Lung (tissue), 12 donors: ENCODE results near the gene SRXN1. TPM values are rescaled to one million over a fixed set of nuclear protein-coding genes. Genes with fewer than 3 reads are reported as not detected.
A peak's percentile ranks its signal among the peaks of the same experiment; 100 is the strongest.

ENCODE experiments used
- ATAC-seq: fragments of 200-7000 bp; cut with Tn5 transposase; one replicate; pipeline ENCODE4 v1.9.1; 2020; ENCODE audit warnings: moderate number of reproducible peaks; ENCODE audit not compliant: insufficient read depth, low FRiP score
- DNase-seq, 3 donors: peaks; one replicate each; pipeline ENCODE4 v3.0.0-alpha.2; 2013 to 2017
- H3K27ac ChIP-seq, 2 donors: one replicate each; pipeline ENCODE4 v1.5.1; 2013; ENCODE audit warnings: mild to moderate bottlenecking in 2 of 2, moderate library complexity in 2 of 2, control low read depth in 1 of 2, inconsistent platforms in 1 of 2, low read depth in 1 of 2, low read length in 1 of 2
- H3K27me3 ChIP-seq, 3 donors: one replicate each; pipeline ENCODE4 v1.5.1; 2013; ENCODE audit warnings: low read length in 2 of 3; ENCODE audit not compliant: control insufficient read depth in 3 of 3, insufficient read depth in 3 of 3
- H3K36me3 ChIP-seq, 4 donors: one replicate each; pipeline ENCODE4 v1.5.1; 2013; ENCODE audit warnings: low read length in 4 of 4, mild to moderate bottlenecking in 1 of 4, moderate library complexity in 1 of 4; ENCODE audit not compliant: control insufficient read depth in 4 of 4, insufficient read depth in 4 of 4
- H3K4me1 ChIP-seq, 5 donors: one replicate each; pipeline ENCODE4 v1.5.1; 2013; ENCODE audit warnings: low read length in 5 of 5, mild to moderate bottlenecking in 2 of 5, moderate library complexity in 1 of 5; ENCODE audit not compliant: control insufficient read depth in 5 of 5, insufficient read depth in 5 of 5
- H3K4me3 ChIP-seq: one replicate; pipeline ENCODE4 v1.5.1; 2013; ENCODE audit warnings: mild to moderate bottlenecking, control low read depth, moderate library complexity
- H3K9ac ChIP-seq, 2 donors: one replicate each; pipeline ENCODE4 v1.5.1; 2013; ENCODE audit warnings: low read length in 2 of 2, control low read depth in 1 of 2; ENCODE audit not compliant: insufficient read depth in 1 of 2
- H3K9me3 ChIP-seq, 4 donors: one replicate each; pipeline ENCODE4 v1.5.1; 2013; ENCODE audit warnings: low read length in 3 of 4, mild to moderate bottlenecking in 1 of 4, moderate library complexity in 1 of 4; ENCODE audit not compliant: control insufficient read depth in 4 of 4, insufficient read depth in 3 of 4
- CTCF ChIP-seq: IDR thresholded peaks from 2 replicates; pipeline ENCODE4 v1.5.1; 2012; ENCODE audit warnings: mild to moderate bottlenecking; ENCODE audit errors: control extremely low read depth, extremely low read depth
- WGBS, 2 donors: extraction: QIAGEN DNeasy Blood & Tissue Kit; methylation state at CpG; one replicate each; pipeline ENCODE4 v1.1.7; 2013; 5-methylcytosine and 5-hydroxymethylcytosine counted together
- polyA plus RNA-seq, 2 donors: library from polyadenylated mRNA; stranded (reverse); fragments of 200-250 nt; gene quantifications; one replicate each; pipeline ENCODE4 v1.2.1, GENCODE V29; 2013
- total RNA-seq, 2 donors: library from RNA; depleted of rRNA in 1 of 2; stranded (reverse); fragments of >200 nt in 1 of 2; gene quantifications; one replicate each; pipeline ENCODE4 v1.2.1, GENCODE V29; 2014 to 2021
- donor health status: control.
- donor health status: control.
- donor health status: Bipolar disorder and iron deficiency.
- donor health status: healthy.
- donor health status: DM: yes; HTN: yes; CAD: no.

SRXN1 gene
- total and polyA plus RNA-seq, 4 donors = 6.1 to 47.4 (median 25.3) TPM

- Histone ChIP-seq H3K27ac (no peak overlapping the region), H3K9me3 (no peaks in the 10 kb centered on the region), H3K4me3 (no peak overlapping the region), H3K27me3 (peaks cover 7 to 53% (median 42%) of the 10 kb centered on the region in 3 donors), H3K9ac (no peak overlapping the region), H3K4me1 (peaks cover 0 to 8% (median 0%) of the 10 kb centered on the region in 5 donors), H3K36me3 (no peaks in the 10 kb centered on the region)
- ATAC-seq (no peak), DNase-seq (peak in 1 of 3 donors; percentile 10)
- 45 to 58% methylated on average over 4 of the region's 4 CpGs for WGBS, 2 donors
- TF ChIP-seq CTCF = no peak
Measured at GRCh38 chr20:666877-667276, 13.9 kb upstream of the SRXN1 start.

GRCh38 chr20:665276-665675 is 12.3 kb upstream of the SRXN1 start:
- H3K27me3 ChIP-seq = peaks cover 7 to 69% (median 53%) of the 10 kb centered on the region in 3 donors

GRCh38 chr20:664576-664975 is 11.6 kb upstream of the SRXN1 start:
- H3K27me3 ChIP-seq = peaks cover 7 to 73% (median 53%) of the 10 kb centered on the region in 3 donors
- WGBS, 2 donors = 28 to 43% methylated on average over 13 of the region's 13 CpGs

More at GRCh38 chr20:665276-665675, 12.3 kb upstream of the SRXN1 start:
- TF ChIP-seq CTCF = no peak
- Histone ChIP-seq H3K9me3 (no peaks in the 10 kb centered on the region), H3K4me3 (no peak overlapping the region), H3K36me3 (no peaks in the 10 kb centered on the region), H3K27ac (no peak overlapping the region), H3K9ac (no peak overlapping the region), H3K4me1 (no peaks in the 10 kb centered on the region)
- WGBS, 2 donors = 26 to 53% methylated on average over 6 of the region's 6 CpGs
- ATAC-seq (no peak), DNase-seq (no peak)

More at GRCh38 chr20:664576-664975, 11.6 kb upstream of the SRXN1 start:
- Histone ChIP-seq H3K36me3 (no peaks in the 10 kb centered on the region), H3K9ac (no peak overlapping the region), H3K27ac (no peak overlapping the region), H3K9me3 (no peaks in the 10 kb centered on the region), H3K4me3 (no peak overlapping the region), H3K4me1 (no peaks in the 10 kb centered on the region)
- no peak for DNase-seq
- ATAC-seq = no peak
- TF ChIP-seq CTCF = no peak
